CD4-positive, alpha-beta T cell treated with Interleukin-17A for 4 hours (primary cell): Measurements from ENCODE around the gene CD300C.
"Not testable (repeated sequence)": the region's sequence is repeated elsewhere in the genome, so short reads cannot be mapped to it uniquely, and the experiment has no call there.

ENCODE experiments used
- DNase-seq: peaks from one replicate; pipeline ENCODE4 v3.0.0-alpha.2; 2020; ENCODE audit warnings: mixed read lengths

CD300C gene

DNA sequence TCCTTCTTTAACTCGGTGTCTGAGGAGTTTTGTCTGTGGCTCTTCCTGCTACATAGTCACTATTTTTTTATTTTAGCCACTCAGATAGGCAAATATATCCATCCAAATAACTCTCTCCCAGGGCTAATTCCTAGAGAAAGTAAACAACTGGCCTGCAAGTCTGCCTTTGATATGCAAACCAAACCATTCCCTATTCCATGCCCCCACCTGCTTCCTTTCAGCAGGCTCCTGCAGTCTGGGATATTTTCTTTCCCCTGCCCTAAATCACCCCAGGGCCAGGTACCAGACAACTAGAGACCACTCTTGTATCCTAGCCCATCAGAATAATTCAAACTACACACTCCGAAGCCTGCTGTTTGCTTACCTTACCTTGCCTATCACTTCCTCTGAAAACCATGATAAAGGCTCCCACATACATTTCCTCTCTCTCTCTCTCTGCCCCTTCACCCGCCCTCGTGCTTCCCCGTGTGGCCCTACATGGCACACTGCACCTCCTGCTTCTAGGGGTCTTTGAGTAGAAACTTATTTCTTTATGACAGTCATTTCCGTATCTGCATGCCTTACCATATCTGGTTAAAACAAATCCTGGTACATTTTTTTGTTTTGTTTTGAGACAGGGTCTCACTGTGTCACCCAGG lies 13.1 kb upstream of the CD300C start:
- no peak for DNase-seq

DNA sequence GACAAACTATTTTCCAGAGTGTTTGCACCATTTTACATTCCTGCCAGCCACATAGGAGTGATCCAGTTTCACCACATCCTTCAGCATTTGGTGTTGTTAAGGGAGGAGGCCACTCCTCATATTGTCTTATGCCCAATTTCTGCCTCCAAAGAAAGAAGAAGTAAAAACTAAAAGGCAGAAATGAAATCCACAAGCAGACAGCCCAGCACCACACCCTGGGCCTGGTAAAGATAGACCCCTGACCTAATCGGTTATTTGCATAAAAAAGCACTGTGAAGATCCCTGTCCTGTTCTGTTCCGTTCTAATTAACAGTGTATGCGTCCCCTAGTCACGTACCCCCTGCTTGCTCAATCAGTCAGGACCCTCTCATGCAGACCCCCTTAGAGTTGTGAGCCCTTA lies 12.5 kb upstream of the CD300C start:
- DNase-seq, result not testable (repeated sequence)

DNA sequence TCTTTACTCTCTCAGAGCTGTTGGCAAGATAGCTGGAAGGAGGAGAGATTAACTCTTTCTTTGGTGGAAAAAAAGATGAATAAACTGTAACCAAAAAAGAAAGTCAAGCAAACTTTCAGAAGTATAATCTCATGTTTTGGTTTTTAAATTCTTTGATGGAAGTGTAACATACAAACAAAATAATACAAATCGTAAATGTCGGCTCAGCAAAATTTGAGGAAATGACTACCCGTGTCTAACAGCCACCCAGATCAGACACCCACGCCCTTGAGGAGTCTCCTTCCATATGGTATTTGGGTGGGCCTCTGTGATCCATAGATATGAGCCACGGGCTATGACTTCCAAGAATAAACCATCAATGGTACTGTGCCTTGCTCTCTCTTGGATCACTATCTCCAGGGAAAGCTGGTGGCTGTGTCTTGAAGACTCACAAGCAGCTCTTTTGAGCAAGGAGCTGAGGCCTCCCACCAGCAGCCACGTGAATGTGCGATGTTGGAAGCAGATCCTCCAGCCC lies 9.6 kb upstream of the CD300C start:
- no peak for DNase-seq

DNA sequence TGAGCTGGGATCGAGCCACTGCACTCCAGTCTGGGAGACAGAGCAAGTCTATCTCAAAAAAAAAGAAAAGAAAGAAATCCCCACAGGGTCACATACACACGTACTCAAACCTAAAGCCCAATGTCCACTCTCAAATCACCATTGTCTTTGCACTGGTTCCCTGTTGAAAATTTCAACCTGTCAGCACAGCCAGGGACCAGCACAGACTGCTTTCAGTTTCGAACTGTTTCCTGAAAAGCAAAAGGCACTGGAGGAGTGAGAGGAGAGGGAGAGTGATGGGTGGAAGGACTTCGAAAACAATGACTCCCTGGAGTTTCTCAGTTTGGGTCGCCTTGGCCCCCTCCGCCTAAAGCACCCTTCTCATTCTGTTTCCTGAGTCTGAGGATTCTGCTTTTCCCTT lies 9.0 kb upstream of the CD300C start:
- no peak for DNase-seq

DNA sequence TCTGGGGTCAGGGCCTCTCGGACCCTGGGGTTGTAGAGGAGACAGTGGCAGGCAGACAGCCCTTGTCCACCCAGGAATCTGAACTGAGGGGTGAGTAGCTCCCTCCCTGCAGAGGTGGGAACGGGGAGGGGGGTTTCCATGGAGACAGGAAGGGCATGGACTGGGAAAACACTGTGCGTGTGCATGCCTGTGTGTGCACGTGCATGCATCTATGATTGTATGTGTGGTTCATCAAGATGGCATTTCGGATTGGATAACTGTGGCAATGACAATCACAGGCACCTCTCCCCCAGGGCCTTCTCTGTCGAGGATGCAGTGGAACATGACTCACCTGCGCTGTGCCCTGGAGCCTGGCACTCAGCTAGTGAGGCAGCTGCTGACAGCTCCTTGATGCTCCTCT lies 6.1 kb upstream of the CD300C start:
- no peak for DNase-seq

DNA sequence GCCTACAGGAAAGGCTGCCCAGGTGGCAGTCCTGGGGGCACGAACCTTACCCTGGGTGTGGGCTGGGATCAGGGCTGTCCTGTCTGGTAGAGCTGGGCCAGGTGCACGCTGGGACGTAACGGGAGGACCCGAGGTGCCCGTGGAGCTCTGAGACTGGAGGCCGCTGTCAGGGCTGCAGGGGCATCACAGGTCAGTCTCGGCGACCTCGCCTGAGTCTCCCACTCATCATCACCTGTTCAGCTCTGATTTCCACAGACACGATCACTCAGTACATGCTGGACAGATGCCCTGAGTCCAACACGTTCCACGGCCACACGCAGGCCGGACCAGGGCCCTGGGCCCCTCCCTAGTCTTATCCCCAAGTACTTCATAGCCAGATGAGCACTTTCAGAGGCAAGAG lies 4.7 kb upstream of the CD300C start:
- no peak for DNase-seq

DNA sequence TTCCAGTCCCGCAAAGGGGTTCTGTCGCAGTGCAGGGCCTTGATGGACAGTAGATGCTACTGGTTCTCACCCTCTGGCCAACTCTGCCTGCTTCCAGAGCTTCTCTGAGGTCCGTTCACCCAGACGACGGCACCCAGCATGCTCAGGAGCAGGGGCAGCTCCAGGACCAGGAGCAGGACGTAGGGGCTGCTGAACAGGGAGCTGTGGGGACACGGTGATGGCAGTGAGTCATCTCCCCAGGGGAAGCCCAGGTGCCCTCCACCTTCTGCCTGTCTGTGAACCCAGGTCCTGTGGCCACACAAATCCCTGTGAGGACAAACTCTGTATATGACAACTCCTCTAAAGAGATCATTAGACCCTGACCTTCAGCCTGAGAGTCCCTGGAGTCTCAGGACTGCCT lies 3.4 kb upstream of the CD300C start:
- no peak for DNase-seq

DNA sequence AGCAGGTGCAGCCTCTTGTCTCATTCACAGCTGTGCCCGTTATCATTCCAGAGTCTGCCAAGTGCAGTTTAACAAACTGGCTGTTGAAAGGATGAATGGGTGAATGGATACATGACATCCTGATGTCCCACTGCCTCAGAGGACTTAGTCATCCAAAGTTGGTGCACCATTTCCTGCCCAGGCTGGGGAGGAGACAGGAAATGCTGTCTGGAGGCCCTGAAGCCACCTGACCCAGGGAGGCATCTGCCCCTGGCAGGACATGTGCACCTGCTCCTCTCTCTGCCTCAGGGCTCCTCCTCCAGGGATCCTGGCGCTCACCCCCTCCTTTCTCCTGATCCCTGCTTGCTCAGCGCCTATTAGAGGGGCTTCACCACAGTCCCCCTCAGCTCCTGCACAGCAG lies 1.8 kb upstream of the CD300C start:
- DNase-seq, result no peak

DNA sequence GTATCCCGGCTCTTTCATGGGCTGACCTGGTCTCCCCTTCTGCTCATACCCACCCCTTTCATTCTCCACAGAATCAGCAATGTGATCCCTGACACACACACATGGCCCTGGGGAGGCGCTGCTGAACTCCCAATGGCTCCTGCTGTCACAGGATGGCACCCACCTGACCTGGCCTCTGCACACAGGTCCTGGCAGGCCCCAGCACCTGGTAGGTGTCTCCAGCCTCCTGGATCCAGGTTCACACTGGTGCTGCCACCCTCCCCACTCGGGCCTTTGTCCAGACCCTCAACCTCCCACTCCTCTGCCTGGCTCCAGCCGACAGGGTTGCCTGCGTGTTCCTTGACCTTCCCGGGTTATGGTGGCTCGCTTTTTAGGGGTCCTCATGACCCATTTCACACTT lies 1.3 kb upstream of the CD300C start:
- DNase-seq, result no peak

DNA sequence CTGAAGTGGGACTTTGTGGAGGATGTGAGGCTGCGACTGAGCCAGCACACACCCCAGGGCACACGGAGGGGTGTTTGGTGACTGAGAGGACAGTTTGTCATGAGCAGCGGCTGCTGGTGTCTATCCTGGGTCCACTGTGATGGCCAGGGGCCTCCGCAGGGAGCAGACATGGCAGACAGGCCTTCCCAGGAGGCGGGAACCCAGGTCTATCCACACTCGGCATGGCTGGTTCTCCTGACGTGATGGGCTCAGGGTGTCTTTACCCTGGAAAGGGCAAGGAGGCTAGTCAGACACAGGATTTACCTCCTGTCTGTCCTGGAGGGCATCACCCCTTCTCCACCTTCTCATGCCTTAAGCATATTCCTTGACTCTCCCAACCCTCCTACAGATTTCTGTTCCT lies 671 bp upstream of the CD300C start:
- no peak for DNase-seq

DNA sequence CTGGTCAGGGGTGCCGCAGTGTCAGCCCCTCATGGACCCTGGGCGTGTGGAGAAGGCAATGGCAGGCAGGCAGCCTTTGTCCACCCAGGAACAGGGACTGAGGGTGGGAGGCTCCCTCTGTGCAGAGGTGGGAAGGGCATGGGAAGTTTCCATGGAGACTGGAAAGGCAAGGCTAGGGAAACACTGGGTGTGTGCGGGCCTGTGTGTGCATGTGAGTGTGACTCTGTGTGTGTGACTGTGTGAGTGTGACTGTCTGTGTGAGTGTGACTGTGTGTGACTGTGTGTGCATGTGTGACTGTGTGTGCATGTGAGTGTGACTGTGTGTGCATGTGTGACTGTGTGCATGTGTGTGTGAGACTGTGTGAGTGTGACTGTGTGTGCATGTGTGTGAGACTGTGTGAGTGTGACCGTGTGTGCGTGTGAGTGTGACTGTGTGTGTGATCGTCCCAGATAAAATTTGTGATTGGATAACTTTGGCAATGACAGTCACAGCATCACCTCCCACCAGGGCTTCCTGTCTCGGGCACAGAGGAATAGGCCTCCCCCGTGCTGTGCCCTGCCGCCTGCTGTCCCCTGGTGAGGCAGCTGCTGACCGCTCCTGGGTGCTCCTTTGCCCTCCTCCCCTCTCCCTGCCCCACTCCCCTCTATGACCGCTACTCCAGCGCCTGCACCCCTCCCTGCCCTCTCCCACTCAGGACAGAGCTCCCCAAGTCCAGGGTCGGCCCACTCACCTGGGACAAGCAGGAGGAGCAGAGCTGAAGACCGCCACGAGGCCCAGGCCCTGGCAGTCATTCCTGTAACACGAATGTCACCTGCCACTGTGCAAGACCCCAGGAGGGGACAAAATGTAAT lies 698 bp downstream of the CD300C start:
- no peak for DNase-seq

DNA sequence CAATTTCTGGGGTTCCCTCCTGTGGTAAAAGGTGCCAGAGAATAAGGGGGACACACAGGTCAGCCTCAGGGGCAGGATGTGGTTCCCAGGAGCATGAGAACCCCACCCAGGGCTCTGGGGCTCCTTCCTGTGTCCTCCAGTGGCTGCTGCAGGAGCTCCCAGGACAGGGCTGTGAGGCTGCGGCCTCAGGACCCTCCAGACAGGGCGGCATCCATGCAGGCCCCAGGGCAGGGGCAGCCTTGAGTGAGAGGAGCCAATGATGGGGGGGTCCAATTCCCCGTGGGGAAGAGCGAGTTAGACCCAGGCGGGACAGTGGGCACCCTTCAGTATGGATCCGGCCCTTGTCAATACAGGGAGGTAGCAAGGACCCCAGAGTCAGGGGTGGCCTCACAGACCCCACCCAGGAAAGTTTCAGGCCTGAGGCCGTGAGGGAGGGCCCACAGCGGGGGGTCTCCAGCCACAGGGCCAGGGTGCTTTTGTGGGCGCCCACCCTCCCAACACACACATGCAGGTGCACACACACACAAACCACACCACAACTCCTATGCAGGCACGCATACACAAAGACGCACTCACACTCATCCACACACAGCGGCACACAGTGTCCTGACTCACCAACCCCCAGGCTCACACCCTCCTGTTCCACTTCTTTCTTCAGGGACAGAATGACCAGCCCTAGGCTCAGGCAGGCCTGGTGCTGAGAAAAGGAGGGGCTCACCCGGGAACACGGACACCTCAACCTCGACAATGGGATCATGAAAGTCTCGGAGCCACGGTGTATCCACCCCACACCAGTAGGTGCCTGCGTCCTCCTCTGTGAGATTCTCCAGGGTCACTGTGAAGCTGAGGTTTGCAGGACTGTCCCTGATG lies 1.8 kb downstream of the CD300C start:
- no peak for DNase-seq

DNA sequence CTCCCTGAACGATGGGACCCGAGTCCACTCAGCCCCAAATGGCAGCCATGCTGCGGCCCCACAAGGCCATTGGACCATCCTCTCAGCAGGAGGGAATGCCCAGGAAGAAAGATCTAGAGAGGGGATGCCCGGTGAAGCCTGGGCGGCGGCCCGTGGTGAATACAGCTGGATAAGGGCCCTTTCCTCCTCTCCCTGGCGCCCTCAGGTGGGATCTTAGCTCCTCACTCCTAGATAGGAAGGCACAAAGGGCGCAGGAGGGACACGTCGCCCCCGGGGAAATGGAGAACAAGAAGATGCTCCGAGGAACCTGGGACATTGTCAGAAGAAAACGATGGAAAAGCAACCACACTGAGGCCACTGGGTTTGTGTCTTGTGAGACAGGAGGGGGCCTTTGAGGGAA lies 2.5 kb downstream of the CD300C start:
- no peak for DNase-seq

DNA sequence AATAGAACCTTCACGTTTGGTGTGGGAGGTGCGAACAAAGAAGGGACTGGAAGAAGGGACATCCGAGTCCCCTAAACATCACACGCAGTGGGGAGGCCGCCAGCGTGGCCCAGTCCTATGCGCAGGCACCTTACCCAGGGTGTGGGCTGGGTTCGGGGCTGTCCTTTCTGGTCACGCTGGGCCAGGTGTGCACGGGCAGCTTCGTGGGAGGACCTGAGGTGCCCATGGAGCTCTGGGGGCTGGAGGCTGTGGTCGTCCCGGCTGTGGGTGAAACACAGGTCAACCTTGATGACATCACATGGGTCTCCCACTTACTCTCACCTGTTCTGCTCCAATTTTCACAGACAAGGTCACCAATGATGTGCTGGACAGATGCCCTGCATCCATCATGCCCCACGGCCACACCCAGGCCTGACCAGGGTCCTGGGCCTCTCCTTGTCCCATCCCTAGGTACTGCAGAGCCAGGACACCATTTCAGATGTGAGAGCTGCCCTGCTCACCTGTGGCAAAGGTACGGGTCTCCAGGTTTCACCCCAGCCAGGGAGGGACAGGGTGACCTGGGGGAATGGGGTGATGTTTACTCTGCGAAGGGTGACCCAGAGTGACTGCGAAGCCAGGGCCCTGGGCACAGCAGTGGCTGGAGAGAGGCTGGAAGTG lies 3.1 kb downstream of the CD300C start:
- DNase-seq, result no peak

DNA sequence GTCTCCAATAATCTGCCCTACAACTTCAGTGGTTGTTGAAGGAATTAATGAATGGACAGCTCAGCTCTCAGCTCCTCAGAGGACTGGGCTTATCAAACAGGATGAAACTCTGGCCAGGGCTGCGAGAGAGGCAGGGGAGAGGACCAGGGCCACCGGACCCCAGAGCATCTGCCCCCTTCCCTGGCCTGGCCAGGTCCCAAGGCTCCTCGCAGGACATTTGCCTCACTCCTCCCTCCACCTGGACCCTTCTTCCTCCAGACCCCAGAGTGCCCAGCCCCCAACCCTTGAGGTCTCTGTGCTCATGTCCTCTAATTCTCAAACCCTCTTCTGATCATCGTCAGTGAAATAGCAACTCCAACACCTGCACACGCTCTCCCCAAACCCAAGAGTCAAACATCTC lies 3.7 kb downstream of the CD300C start:
- DNase-seq, result no peak

DNA sequence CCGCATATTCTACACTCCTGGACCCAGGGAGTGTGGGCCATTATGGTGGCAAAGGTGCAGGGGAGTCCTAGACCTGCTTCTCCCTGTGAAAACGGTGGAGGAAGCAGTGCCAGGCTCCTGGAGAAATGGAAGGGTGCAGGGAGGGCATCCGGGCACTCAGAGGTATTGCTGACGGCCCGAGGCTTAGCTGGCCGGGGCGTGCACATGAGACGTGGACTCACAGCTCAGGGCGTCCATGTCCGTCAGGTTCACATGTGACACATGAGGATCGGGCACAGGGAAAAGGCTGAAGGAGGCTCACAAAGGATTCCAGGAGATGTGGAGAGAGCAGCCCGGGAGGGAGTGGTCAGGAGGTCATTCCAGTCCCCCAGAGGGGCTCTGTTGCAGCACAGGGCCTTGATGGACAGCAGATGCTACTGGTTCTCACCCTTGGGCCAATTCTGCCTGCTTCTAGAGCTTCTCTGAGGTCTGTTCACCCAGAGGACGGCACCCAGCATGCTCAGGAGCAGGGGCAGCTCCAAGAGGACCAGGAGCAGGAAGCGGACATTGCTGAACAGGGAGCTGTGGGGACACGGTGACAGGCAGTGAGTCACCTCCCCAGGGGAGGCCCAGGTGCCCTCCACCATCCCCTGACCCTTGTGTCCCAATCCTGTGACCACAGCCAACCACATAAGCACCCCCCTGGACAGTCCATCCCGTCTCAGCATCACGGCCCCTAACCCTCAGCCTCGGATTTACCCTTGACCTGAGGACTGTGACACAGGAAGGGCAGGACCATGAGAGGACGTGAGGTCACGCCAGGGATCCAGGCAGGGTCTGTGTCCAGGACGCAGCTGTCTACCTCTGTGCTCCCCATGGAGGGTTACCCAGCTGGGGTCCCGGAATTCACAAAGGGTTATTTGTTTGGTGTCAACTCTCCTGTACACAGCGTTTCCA lies 4.5 kb downstream of the CD300C start:
- no peak for DNase-seq

DNA sequence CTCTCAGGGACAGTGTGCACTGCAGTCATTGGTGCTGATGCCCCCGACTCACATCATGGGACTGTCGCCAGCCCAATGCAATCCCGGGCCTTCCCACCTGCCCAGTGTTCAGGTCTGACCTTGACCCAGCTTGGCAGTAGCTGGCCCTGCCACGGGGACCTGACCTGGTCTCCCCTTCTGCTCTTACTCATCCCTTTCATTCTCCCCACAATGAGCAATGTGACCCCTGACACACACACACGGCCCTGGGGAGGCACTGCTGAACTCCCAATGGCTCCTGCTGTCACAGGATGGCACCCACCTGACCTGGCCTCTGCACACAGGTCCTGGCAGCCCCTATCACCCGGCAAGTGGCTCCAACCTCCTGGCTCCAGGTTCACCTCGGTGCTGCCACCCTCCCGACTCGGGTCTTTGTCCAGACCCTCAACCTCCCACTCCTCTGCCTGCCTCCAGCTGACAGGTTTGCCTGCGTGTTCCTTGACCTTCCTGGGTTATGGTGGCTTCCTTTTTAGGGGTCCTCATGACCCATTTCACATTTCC lies 6.6 kb downstream of the CD300C start:
- DNase-seq, result no peak

DNA sequence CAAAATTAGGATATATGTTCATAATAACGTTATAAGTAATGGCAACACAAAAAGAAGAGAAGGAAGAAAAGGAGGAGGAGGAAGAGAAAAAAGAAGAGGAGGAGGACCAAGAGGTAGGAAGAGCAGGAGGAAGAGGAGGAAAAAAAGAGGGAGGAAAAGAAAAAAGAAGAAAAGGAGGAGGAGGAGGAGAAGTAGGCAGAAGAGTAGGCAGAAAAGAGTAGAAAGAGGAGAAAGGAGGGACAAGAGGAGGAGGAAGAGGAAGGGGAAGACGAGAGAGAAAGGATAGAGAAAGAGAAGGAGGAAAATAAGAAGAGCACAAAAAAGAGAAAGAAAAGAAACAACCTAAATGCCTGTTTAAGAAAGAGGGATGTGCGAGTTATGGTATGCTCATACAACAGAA lies 9.0 kb downstream of the CD300C start:
- no peak for DNase-seq

DNA sequence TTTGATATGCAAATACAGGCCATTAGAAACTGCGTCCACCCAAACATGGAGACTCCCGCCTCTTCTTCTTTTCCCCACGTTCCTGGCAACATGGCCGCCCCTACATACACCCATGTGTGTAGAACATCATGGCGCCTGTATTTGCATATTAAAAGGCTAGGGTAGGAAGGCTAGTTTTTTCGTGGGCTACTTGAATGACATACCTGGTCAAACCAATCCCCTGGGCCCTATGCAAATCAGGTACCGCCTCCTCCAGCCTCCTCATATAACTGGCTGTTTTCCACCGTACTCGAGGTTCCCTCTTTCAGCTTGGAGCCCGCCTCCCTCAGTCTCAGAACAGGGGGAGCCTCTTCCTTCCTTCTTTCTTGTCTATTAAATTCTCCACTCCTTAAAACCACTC lies 13.8 kb downstream of the CD300C start:
- DNase-seq, result no peak

DNA sequence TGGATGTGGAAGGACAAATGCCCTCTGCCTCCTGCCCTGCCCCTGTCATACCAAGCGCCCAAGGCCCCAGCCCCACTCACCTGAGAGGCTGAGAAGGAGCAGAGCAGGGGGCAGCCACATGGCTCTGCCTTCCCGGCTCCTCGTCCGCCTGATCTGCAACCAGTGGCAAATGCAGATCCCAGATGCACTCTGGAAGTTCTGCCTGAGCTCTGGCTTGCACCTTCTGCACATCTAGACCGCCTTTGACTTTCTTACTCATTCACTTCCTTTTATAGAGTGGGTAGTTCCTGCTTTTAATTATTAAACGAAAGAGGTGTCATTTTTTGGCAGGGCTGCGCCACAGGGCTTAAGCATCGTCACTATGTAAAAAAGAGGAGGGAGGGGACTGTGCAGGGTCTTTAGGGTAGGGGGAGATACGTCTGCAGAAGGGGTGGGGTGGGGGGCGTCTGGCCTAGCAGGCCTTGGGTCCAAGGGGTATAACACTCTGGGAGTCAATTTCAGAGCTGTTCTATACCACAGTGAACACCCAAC lies 14.6 kb downstream of the CD300C start, which contains the start of gene CD300LB:
Gene CD300LB, minus strand, starts transcription at position 245 of the 531 bp plus-strand sequence. Its CDS starts 125 bp downstream, at position 120.
- DNase-seq, result no peak

DNA sequence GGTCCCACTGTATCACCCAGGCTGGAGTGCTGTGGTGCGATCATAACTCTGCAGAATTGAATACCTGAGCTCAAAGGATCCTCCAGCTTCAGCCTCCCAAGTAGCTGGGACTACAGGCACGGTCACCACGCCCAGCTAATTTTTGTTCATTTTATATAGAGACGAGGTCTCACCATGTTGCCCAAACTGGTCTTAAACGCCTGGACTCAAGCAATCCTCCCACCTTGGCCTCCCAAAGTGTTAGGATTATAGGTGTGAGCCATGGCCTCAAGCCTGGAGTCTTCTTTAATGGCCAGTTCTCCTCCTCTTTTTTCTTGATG lies 15.1 kb downstream of the CD300C start:
- DNase-seq, result no peak
